Mucosa of rectum (tissue), 2 donors: ENCODE measurements around the gene WBP11.
A peak's percentile ranks its signal among the peaks of the same experiment; 100 is the strongest.

ENCODE experiments used
- H3K27ac ChIP-seq, 2 donors: one replicate each; pipeline ENCODE4 v1.7.0; 2013; ENCODE audit warnings: inconsistent platforms in 2 of 2, low read depth in 2 of 2, low read length in 2 of 2
- H3K27me3 ChIP-seq, 2 donors: one replicate each; pipeline ENCODE4 v1.7.0; 2013; ENCODE audit warnings: low read length in 2 of 2; ENCODE audit not compliant: control insufficient read depth in 2 of 2, insufficient read depth in 2 of 2
- H3K36me3 ChIP-seq, 2 donors: one replicate each; pipeline ENCODE4 v1.7.0; 2013; ENCODE audit warnings: low read length in 2 of 2; ENCODE audit not compliant: control insufficient read depth in 2 of 2, insufficient read depth in 2 of 2
- H3K4me1 ChIP-seq, 2 donors: one replicate each; pipeline ENCODE4 v1.7.0; 2013; ENCODE audit warnings: low read length in 2 of 2, mild to moderate bottlenecking in 1 of 2; ENCODE audit not compliant: control insufficient read depth in 2 of 2, insufficient read depth in 2 of 2
- H3K4me3 ChIP-seq, 2 donors: one replicate each; pipeline ENCODE4 v1.7.0; 2013; ENCODE audit warnings: low read length in 2 of 2
- H3K9ac ChIP-seq, 2 donors: one replicate each; pipeline ENCODE4 v1.7.0; 2013; ENCODE audit warnings: low read length in 2 of 2, low read depth in 1 of 2, mild to moderate bottlenecking in 1 of 2
- H3K9me3 ChIP-seq, 2 donors: one replicate each; pipeline ENCODE4 v1.7.0; 2013; ENCODE audit warnings: low read length in 2 of 2; ENCODE audit not compliant: control insufficient read depth in 2 of 2
- donor health status: healthy.
- donor health status: Normal muscosa, but diverticular disease.

WBP11 gene

DNA sequence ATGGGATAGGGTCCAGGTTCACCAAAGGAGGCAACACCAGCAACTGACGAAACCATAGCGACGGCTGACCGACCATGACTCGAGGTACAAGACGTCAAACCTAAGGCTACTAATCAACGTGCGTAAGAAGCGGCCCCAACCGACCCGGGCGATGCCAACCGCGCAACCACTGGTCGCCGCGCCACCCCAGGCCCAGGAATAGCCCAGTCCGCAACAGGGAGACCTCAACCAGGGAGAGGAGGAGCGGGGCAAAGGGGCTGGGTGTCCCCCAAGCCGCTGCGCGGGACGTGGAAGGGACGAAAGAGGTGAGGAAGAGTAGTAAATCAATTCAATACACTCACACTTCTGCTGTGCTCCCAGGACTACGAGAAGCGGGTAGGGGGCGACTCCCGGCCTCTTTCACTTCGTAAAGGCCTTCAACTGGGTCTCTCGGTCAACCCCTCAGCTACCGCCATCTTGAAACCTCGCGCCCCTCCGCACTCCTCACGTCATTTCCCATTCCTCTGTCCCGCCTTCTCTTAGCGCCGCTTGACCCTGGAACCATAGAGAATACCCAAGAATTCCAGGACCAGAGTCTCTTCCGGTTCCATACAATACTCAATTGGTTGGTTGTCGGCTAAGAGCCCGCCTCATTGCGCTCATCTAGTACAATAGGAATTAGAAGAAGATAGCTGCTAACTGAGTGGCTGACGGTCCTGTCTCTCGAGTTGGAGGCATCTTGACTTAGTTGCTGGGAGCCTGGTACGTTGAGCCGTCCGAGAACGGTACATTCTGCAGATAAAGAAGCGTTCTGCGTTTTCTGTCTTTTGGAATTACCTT, at the start of gene WBP11, which contains the start of gene C12orf60:
Gene WBP11 (minus strand): TSS at position 468 of the 819 bp plus-strand sequence. CDS start 2,095 bp downstream, outside the sequence.
Gene C12orf60 (plus strand): TSS at position 660 of the 819 bp plus-strand sequence. CDS start 19,266 bp downstream, outside the sequence.
- peak within 1 kb of the TSS; percentile 84 to 87 for H3K27ac ChIP-seq
- no peaks in the 10 kb centered on the region for H3K27me3 ChIP-seq
- no peaks in the 10 kb centered on the region for H3K9me3 ChIP-seq
- peak within 1 kb of the TSS; percentile 96 for H3K9ac ChIP-seq
- H3K4me1 ChIP-seq: peaks cover 3 to 8% of the 10 kb centered on the region in 2 donors
- peaks cover 6 to 16% of the 10 kb centered on the region in 2 donors for H3K36me3 ChIP-seq
- H3K4me3 ChIP-seq: peak within 1 kb of the TSS; percentile 98

- H3K4me3 ChIP-seq: no peak overlapping the region
- H3K27ac ChIP-seq: no peak overlapping the region
These were observed 49.6 kb upstream of the WBP11 start for GRCh38 chr12:14852880-14853279.

GRCh38 chr12:14850929-14851663, 47.8 kb upstream of the WBP11 start:
- H3K4me1 ChIP-seq: peaks cover 0 to 2% of the 10 kb centered on the region in 2 donors

More at GRCh38 chr12:14852880-14853279, 49.6 kb upstream of the WBP11 start:
- Histone ChIP-seq H3K4me1 (no peaks in the 10 kb centered on the region), H3K27me3 (no peaks in the 10 kb centered on the region), H3K36me3 (no peaks in the 10 kb centered on the region), H3K9me3 (no peaks in the 10 kb centered on the region), H3K9ac (no peak overlapping the region)

DNA sequence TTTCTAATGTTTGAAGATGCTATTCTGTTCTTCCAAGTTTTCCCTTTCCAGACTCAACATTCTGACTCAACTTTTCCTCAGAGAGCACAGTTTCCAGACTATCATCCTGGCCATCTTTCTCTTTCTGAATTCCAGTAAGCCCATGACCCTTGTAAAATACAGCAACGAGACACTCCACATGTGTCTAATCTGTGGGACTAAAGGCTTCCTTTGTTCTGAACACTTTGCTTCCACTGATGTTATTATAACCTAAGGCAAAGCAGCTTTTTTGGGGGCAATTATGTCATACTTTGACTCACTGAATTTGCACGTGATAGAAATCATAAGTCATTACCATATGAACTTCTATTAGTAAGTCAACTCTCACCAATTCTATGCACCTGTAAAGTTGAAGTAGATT, 46.4 kb upstream of the WBP11 start:
- H3K9me3 ChIP-seq: no peaks in the 10 kb centered on the region
- H3K4me3 ChIP-seq: no peak overlapping the region
- H3K36me3 ChIP-seq: no peaks in the 10 kb centered on the region
- H3K27me3 ChIP-seq: no peaks in the 10 kb centered on the region
- H3K9ac ChIP-seq: no peak overlapping the region
- peaks cover 0 to 2% of the 10 kb centered on the region in 2 donors for H3K4me1 ChIP-seq
- H3K27ac ChIP-seq: no peak overlapping the region

More at GRCh38 chr12:14850929-14851663, 47.8 kb upstream of the WBP11 start:
- Histone ChIP-seq H3K36me3 (no peaks in the 10 kb centered on the region), H3K27me3 (no peaks in the 10 kb centered on the region), H3K4me3 (no peak overlapping the region), H3K27ac (no peak overlapping the region), H3K9me3 (no peaks in the 10 kb centered on the region), H3K9ac (no peak overlapping the region)

DNA sequence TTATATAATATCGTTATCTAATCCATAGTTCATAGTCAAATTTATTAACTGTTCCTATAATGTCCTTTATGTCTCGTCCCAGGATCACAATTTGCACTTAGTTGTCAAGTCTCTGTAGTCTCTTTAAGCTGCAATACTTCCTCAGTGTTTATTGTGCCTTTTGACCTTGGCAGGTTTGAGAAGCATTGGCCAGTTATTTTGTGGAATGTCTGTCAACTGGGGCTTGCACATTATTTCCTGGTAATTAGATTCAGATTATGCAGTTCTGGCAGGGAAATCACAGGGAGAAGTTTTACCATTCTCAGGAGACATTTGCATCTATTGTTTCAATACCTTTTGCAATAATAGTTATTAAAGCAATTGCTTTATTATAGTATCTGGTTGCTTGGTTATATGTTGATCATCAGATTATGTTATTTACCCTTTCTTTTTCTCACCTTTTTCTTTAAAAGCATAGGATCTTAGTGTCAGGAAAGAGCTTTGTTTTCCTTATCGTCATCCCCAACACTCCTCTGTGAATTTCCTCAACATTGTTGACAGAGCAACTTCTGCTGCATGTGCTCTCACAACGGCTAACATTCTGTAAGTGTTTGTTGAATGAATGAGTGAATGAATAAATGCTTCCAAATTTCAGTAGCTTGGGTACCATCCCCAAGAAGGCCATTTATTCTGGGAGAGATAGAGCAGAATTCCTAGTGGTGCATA, 43.8 kb upstream of the WBP11 start:
- H3K9ac ChIP-seq: no peak overlapping the region
- H3K27ac ChIP-seq: no peak overlapping the region
- peaks cover 0 to 6% of the 10 kb centered on the region in 2 donors for H3K4me1 ChIP-seq
- H3K27me3 ChIP-seq: no peaks in the 10 kb centered on the region
- H3K36me3 ChIP-seq: no peaks in the 10 kb centered on the region
- no peaks in the 10 kb centered on the region for H3K9me3 ChIP-seq
- no peak overlapping the region for H3K4me3 ChIP-seq

- Histone ChIP-seq H3K4me1 (peaks cover 0 to 11% of the 10 kb centered on the region in 2 donors), H3K27ac (no peak overlapping the region), H3K27me3 (no peaks in the 10 kb centered on the region), H3K36me3 (no peaks in the 10 kb centered on the region), H3K9ac (peak overlapping the region in 1 of 2 donors; percentile 14), H3K4me3 (no peak overlapping the region), H3K9me3 (no peaks in the 10 kb centered on the region)
These were observed 42.8 kb upstream of the WBP11 start for GRCh38 chr12:14846042-14846587.

DNA sequence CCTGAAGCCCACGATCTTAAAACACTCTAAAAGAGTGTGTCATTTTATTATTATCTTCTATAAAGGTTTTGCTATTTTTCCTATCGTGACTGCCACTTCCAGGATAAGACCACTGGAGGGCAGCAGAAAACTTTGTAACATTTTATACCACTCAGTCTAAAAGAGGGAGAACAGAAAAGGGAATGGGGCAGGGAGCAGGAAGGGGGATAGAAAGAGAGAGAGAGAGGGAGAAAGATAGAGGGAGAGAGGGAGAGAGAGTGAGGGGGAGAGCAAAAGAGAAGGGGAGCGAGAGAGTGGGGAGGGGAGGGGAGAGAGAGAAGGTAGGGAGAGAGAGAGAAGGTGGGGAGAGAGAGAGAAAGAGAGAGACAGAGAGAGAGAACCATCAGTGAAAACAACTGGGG, 42.1 kb upstream of the WBP11 start:
- Histone ChIP-seq H3K4me3 (no peak overlapping the region), H3K9me3 (no peaks in the 10 kb centered on the region), H3K27me3 (no peaks in the 10 kb centered on the region), H3K4me1 (peaks cover 0 to 14% of the 10 kb centered on the region in 2 donors), H3K36me3 (no peaks in the 10 kb centered on the region), H3K9ac (no peak overlapping the region), H3K27ac (no peak overlapping the region)

DNA sequence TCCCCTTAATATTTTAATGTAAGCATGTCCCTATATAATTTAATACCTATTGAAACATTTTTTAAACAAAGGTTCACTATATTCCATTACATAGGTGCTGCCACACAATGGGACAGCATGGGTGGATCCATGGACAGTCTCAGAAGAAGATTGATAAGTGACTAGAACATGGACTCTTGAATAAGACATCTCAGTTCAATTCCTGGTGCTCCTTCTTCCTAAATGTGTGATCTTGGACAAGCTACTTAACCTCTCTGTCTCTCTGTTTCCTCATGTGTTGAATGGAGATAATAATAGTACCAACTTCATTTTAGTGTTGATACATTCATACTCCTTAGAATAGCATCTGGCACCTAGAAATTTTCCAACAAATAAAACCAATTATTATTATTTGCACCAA, 41.1 kb upstream of the WBP11 start:
- Histone ChIP-seq H3K4me3 (no peak overlapping the region), H3K27me3 (no peaks in the 10 kb centered on the region), H3K9ac (no peak overlapping the region), H3K27ac (no peak overlapping the region), H3K9me3 (no peaks in the 10 kb centered on the region), H3K36me3 (no peaks in the 10 kb centered on the region), H3K4me1 (peaks cover 0 to 18% of the 10 kb centered on the region in 2 donors)

- no peaks in the 10 kb centered on the region for H3K36me3 ChIP-seq
- no peak within 1 kb of the TSS for H3K4me3 ChIP-seq
- H3K9ac ChIP-seq: no peak within 1 kb of the TSS
- no peak within 1 kb of the TSS for H3K27ac ChIP-seq
- H3K9me3 ChIP-seq: no peaks in the 10 kb centered on the region
- peaks cover 0 to 18% of the 10 kb centered on the region in 2 donors for H3K4me1 ChIP-seq
- H3K27me3 ChIP-seq: no peaks in the 10 kb centered on the region
These were observed 40.2 kb upstream of the WBP11 start, which contains the start of gene ART4 for GRCh38 chr12:14843425-14843887. Gene ART4 (minus strand): TSS chr12:14843526. CDS start chr12:14843113, 413 bp downstream.
